ENCODE measurements around the gene IGSF10. TPM values are rescaled to one million over a fixed set of nuclear protein-coding genes. Genes with fewer than 3 reads are reported as not detected.

The IGSF10 gene
- total RNA-seq, 1 donor from 2014 or later, result 6.8 TPM

GRCh38 chr3:151468284-151468917 is 7.5 kb upstream of the IGSF10 start:
- H3K27me3 Mint-ChIP-seq, result peaks cover 3% of the 10 kb centered on the region
- peaks cover 5% of the 10 kb centered on the region for H3K9me3 Mint-ChIP-seq
- TF ChIP-seq CTCF (conservative IDR thresholded peaks at IDR 0.05), result peak; percentile 88
- H3K4me1 Mint-ChIP-seq (ENCODE audit: unreplicated experiment), result no peaks in the 10 kb centered on the region
- H3K27ac Mint-ChIP-seq, result no peak overlapping the region
- no peak overlapping the region for H3K4me3 Mint-ChIP-seq
- no peak for DNase-seq (ENCODE audit: extremely low spot score, unreplicated experiment)
- no peaks in the 10 kb centered on the region for H3K36me3 Mint-ChIP-seq

GRCh38 chr3:151467069-151467468 is 6.2 kb upstream of the IGSF10 start:
- peaks cover 4% of the 10 kb centered on the region for H3K27me3 Mint-ChIP-seq
- H3K9me3 Mint-ChIP-seq, result peaks cover 5% of the 10 kb centered on the region
- H3K4me3 Mint-ChIP-seq, result no peak overlapping the region
- no peak for DNase-seq (ENCODE audit: extremely low spot score, unreplicated experiment)
- no peaks in the 10 kb centered on the region for H3K36me3 Mint-ChIP-seq
- H3K27ac Mint-ChIP-seq, result no peak overlapping the region
- H3K4me1 Mint-ChIP-seq (ENCODE audit: unreplicated experiment), result no peaks in the 10 kb centered on the region
- no peak for TF ChIP-seq CTCF (conservative IDR thresholded peaks at IDR 0.05)

DNA sequence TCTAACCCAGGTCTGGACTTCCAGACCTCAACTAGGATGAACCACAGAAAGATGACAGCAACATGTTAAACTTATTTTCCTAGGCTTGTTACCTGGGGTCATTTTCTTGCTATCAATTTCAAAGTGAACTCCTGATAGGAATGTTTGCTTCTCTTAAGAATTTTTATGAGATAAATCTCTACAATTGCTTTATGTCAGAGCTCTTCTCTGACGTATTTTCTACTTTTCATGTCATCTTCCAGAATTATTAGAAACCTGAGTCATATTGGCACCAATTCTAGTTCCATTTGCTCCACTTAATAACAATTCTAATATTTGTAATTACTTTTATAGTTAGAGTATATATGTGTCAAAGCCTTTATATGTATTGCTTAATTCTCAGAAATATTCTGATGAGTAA is 2.1 kb upstream of the IGSF10 start:
- Mint-ChIP-seq H3K9me3 (peaks cover under 1% of the 10 kb centered on the region), H3K4me3 (no peak overlapping the region), H3K27ac (no peak overlapping the region), H3K4me1 (ENCODE audit: unreplicated experiment) (peaks cover 8% of the 10 kb centered on the region), H3K36me3 (no peaks in the 10 kb centered on the region), H3K27me3 (peaks cover 18% of the 10 kb centered on the region)
- no peak for TF ChIP-seq CTCF (conservative IDR thresholded peaks at IDR 0.05)
- DNase-seq (ENCODE audit: extremely low spot score, unreplicated experiment), result no peak

- no peaks in the 10 kb centered on the region for H3K9me3 Mint-ChIP-seq
- DNase-seq (ENCODE audit: extremely low spot score, unreplicated experiment), result no peak
- TF ChIP-seq CTCF (conservative IDR thresholded peaks at IDR 0.05), result no peak
- H3K36me3 Mint-ChIP-seq, result no peaks in the 10 kb centered on the region
- no peak overlapping the region for H3K27ac Mint-ChIP-seq
- H3K27me3 Mint-ChIP-seq, result peaks cover 18% of the 10 kb centered on the region
- H3K4me1 Mint-ChIP-seq (ENCODE audit: unreplicated experiment), result peaks cover 8% of the 10 kb centered on the region
- H3K4me3 Mint-ChIP-seq, result peak overlapping the region; percentile 87
Measured at GRCh38 chr3:151462278-151462780, 1.5 kb upstream of the IGSF10 start.

DNA sequence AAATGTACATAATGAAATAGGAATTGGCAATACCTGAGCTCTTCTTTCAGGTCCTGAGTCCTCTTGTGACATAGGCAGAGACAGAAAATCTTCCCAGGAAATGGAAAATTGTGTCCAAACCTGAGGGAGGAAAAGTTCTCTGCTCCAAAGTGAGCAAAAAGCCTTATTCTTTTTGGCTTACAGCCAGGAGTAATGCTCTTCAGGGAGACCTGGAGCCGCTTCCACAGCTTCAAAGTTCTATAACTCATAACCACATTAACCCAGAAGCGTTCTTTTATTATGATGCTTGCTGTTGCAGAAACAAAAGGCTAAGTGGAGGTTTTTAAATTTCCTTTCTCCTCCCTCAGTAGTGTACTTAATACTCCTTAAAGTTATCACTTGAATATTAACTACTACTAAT is 633 bp downstream of the IGSF10 start:
- H3K4me1 Mint-ChIP-seq (ENCODE audit: unreplicated experiment), result peaks cover 11% of the 10 kb centered on the region
- H3K27ac Mint-ChIP-seq, result peak overlapping the region; percentile 35
- peak overlapping the region; percentile 87 for H3K4me3 Mint-ChIP-seq
- no peaks in the 10 kb centered on the region for H3K36me3 Mint-ChIP-seq
- no peak for TF ChIP-seq CTCF (conservative IDR thresholded peaks at IDR 0.05)
- no peaks in the 10 kb centered on the region for H3K9me3 Mint-ChIP-seq
- peaks cover 18% of the 10 kb centered on the region for H3K27me3 Mint-ChIP-seq
- no peak for DNase-seq (ENCODE audit: extremely low spot score, unreplicated experiment)

Measured in type B pancreatic cell (in vitro differentiated cells).